OCI-LY1 (cell line): Measurements from ENCODE around the gene TRIM40.

Experiments
- H2AFZ ChIP-seq: fragments of 200-600 bp; sonication (generic), shearing (Covaris generic); 2 replicates; pipeline ENCODE4 v1.6.0; 2014; ENCODE audit warnings: antibody characterized with exemption, mild to moderate bottlenecking, low read length
- H3F3A ChIP-seq: fragments of 200-600 bp; sonication (generic), shearing (Covaris generic); 2 replicates; pipeline ENCODE4 v1.6.0; 2014; ENCODE audit warnings: mild to moderate bottlenecking, antibody characterized with exemption, low read length, moderate library complexity; ENCODE audit not compliant: insufficient read depth
- H3K27ac ChIP-seq: fragments of 200-600 bp; sonication (generic); 2 replicates; pipeline ENCODE4 v1.5.1; 2014; ENCODE audit warnings: low read length, mixed run types, mild to moderate bottlenecking, low read depth; ENCODE audit not compliant: poor library complexity, severe bottlenecking
- H3K27me3 ChIP-seq: fragments of 200-600 bp; sonication (generic); 2 replicates; pipeline ENCODE4 v1.6.0; 2014; ENCODE audit warnings: antibody characterized with exemption, mild to moderate bottlenecking, low read length, moderate library complexity; ENCODE audit not compliant: insufficient read depth
- H3K36me3 ChIP-seq: fragments of 200-600 bp; sonication (generic); 2 replicates; pipeline ENCODE4 v1.6.1; 2014; ENCODE audit warnings: mild to moderate bottlenecking, antibody characterized with exemption, low read length, moderate library complexity, mixed read lengths; ENCODE audit not compliant: insufficient read depth
- H3K4me1 ChIP-seq: fragments of 200-600 bp; sonication (generic); 2 replicates; pipeline ENCODE4 v1.5.1; 2014; ENCODE audit warnings: mild to moderate bottlenecking, low read length, moderate library complexity; ENCODE audit not compliant: insufficient read depth, severe bottlenecking
- H3K4me2 ChIP-seq: fragments of 200-600 bp; sonication (generic), shearing (Covaris generic); 2 replicates; pipeline ENCODE4 v1.6.1; 2014; ENCODE audit warnings: low read length
- H3K4me3 ChIP-seq: fragments of 200-600 bp; sonication (generic); 2 replicates; pipeline ENCODE4 v1.5.1; 2014; ENCODE audit warnings: low read length, low read depth, mild to moderate bottlenecking, mixed read lengths; ENCODE audit not compliant: poor library complexity, severe bottlenecking
- H3K79me2 ChIP-seq: fragments of 200-600 bp; shearing (Covaris generic); 2 replicates; pipeline ENCODE4 v1.6.1; 2016; ENCODE audit warnings: mixed run types, low read length, mixed read lengths; ENCODE audit not compliant: insufficient read depth
- H3K9ac ChIP-seq: fragments of 200-600 bp; sonication (generic), shearing (Covaris generic); 2 replicates; pipeline ENCODE4 v1.6.1; 2014; ENCODE audit warnings: mild to moderate bottlenecking, low read length, mixed read lengths
- H3K9me2 ChIP-seq: fragments of 200-600 bp; sonication (generic), shearing (Covaris generic); 2 replicates; pipeline ENCODE4 v1.6.1; 2014; ENCODE audit warnings: low read depth, mild to moderate bottlenecking, low read length, mixed read lengths
- H3K9me3 ChIP-seq: fragments of 200-600 bp; shearing (Covaris generic); 2 replicates; pipeline ENCODE4 v1.6.1; 2014; ENCODE audit warnings: low read length, mixed read lengths
- H4K20me1 ChIP-seq: fragments of 200-600 bp; sonication (generic), shearing (Covaris generic); 2 replicates; pipeline ENCODE4 v1.6.0; 2016; ENCODE audit warnings: mild to moderate bottlenecking, low read length; ENCODE audit not compliant: insufficient read depth
- CTCF ChIP-seq: fragments of 200-600 bp; sonication (generic), shearing (Covaris generic); IDR thresholded peaks from 2 replicates; pipeline ENCODE4 v1.5.1; 2017; ENCODE audit warnings: mild to moderate bottlenecking, antibody characterized with exemption, low read length, moderate library complexity, mixed read lengths
- EZH2 ChIP-seq: fragments of 200-600 bp; sonication (generic), shearing (Covaris generic); IDR thresholded peaks from 2 replicates; pipeline ENCODE4 v1.8.0; 2017; ENCODE audit warnings: borderline replicate concordance, mixed run types, mild to moderate bottlenecking, antibody characterized with exemption, low read length, moderate library complexity, mixed read lengths

Gene TRIM40

DNA sequence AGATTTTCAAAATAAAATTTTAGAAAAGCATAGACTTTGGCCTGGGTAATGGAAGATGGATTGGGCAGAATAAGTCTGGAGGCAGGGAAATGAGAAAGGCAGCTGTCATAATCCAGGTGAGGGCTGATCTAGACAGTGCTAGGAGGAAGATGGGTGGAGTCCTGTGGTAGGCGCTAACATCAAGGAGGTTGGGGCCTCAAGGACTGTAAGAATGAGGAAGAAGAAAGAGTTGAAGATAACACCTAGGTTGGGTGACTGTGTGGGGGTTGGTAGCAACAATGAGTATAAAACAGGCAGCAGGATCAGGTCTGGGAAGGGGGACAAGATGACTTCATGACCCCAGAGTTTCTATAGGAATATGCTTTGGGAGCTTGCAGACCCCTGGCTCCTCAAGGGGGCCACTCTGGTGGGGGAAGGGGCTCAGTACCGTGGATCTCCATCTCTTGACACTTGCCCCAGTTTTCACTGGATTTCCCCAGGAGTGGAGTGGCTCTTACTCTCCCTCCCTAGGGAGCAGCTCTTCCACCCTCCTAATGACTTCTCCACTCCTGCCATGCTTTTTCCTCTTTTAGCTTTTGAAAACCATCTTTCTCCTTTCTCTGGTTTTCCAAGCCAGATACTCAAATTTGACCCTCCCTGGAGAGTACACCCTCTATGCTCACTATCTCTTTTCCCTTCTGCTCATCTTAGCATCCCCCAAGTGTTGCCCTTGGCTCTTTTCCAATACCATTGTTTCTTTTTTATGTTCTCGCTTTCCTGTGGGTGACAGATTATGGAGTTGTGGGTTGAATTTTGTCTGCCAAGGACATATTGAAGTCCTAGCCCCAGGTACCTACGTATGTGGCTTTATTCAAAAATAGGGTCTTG is 37.8 kb upstream of the TRIM40 start:
- Histone ChIP-seq H3K9ac (no peak overlapping the region), H3K4me2 (no peak overlapping the region), H3K79me2 (no peaks in the 10 kb centered on the region), H3F3A (no peaks in the 10 kb centered on the region), H3K9me2 (no peaks in the 10 kb centered on the region), H3K36me3 (no peaks in the 10 kb centered on the region), H3K4me3 (no peak overlapping the region), H2AFZ (no peak overlapping the region), H3K27ac (no peak overlapping the region), H3K4me1 (peaks cover 29% of the 10 kb centered on the region), H3K9me3 (no peaks in the 10 kb centered on the region), H3K27me3 (no peaks in the 10 kb centered on the region), H4K20me1 (no peaks in the 10 kb centered on the region)
- no peak for TF ChIP-seq CTCF
- no peak for TF ChIP-seq EZH2

- no peak overlapping the region for H2AFZ ChIP-seq
- H3K27ac ChIP-seq: no peak overlapping the region
- peak overlapping the region; percentile 88; the same call in 1 of the 2 replicates for H3K4me2 ChIP-seq
Observed at GRCh38 chr6:30100154-30100553, 35.8 kb upstream of the TRIM40 start.

GRCh38 chr6:30100585-30101443 is 35.1 kb upstream of the TRIM40 start:
- no peak overlapping the region for H3K27ac ChIP-seq
- no peaks in the 10 kb centered on the region for H3K9me2 ChIP-seq
- no peaks in the 10 kb centered on the region for H4K20me1 ChIP-seq
- no peaks in the 10 kb centered on the region for H3F3A ChIP-seq
- TF ChIP-seq CTCF (no peak), EZH2 (no peak)
- peak overlapping the region; percentile 60 for H3K4me3 ChIP-seq
- H3K27me3 ChIP-seq: no peaks in the 10 kb centered on the region; the same call in 1 of the 2 replicates
- H3K36me3 ChIP-seq: no peaks in the 10 kb centered on the region
- H3K4me2 ChIP-seq: peak overlapping the region; percentile 88
- H3K4me1 ChIP-seq: peaks cover 34% of the 10 kb centered on the region
- H3K79me2 ChIP-seq: no peaks in the 10 kb centered on the region
- H3K9me3 ChIP-seq: no peaks in the 10 kb centered on the region
- H3K9ac ChIP-seq: peak overlapping the region; percentile 0; the same call in 1 of the 2 replicates
- no peak overlapping the region for H2AFZ ChIP-seq

More at GRCh38 chr6:30100154-30100553, 35.8 kb upstream of the TRIM40 start:
- peaks cover 34% of the 10 kb centered on the region for H3K4me1 ChIP-seq
- no peaks in the 10 kb centered on the region for H3F3A ChIP-seq
- H4K20me1 ChIP-seq: no peaks in the 10 kb centered on the region
- no peaks in the 10 kb centered on the region for H3K36me3 ChIP-seq
- TF ChIP-seq CTCF (no peak), EZH2 (no peak)
- H3K9ac ChIP-seq: no peak overlapping the region
- no peaks in the 10 kb centered on the region for H3K79me2 ChIP-seq
- no peaks in the 10 kb centered on the region for H3K9me3 ChIP-seq
- H3K9me2 ChIP-seq: no peaks in the 10 kb centered on the region
- H3K4me3 ChIP-seq: no peak overlapping the region
- no peaks in the 10 kb centered on the region; the same call in 1 of the 2 replicates for H3K27me3 ChIP-seq
